Lung (tissue), 12 donors: ENCODE data around the gene GPS2. TPM values are rescaled to one million over a fixed set of nuclear protein-coding genes. Genes with fewer than 3 reads are reported as not detected.

ENCODE experiments used
- ATAC-seq: fragments of 200-7000 bp; cut with Tn5 transposase; one replicate; pipeline ENCODE4 v1.9.1; 2020; ENCODE audit warnings: moderate number of reproducible peaks; ENCODE audit not compliant: insufficient read depth, low FRiP score
- DNase-seq, 3 donors: peaks; one replicate each; pipeline ENCODE4 v3.0.0-alpha.2; 2013 to 2017
- H3K27ac ChIP-seq, 2 donors: one replicate each; pipeline ENCODE4 v1.5.1; 2013; ENCODE audit warnings: mild to moderate bottlenecking in 2 of 2, moderate library complexity in 2 of 2, control low read depth in 1 of 2, inconsistent platforms in 1 of 2, low read depth in 1 of 2, low read length in 1 of 2
- H3K27me3 ChIP-seq, 3 donors: one replicate each; pipeline ENCODE4 v1.5.1; 2013; ENCODE audit warnings: low read length in 2 of 3; ENCODE audit not compliant: control insufficient read depth in 3 of 3, insufficient read depth in 3 of 3
- H3K36me3 ChIP-seq, 4 donors: one replicate each; pipeline ENCODE4 v1.5.1; 2013; ENCODE audit warnings: low read length in 4 of 4, mild to moderate bottlenecking in 1 of 4, moderate library complexity in 1 of 4; ENCODE audit not compliant: control insufficient read depth in 4 of 4, insufficient read depth in 4 of 4
- H3K4me1 ChIP-seq, 5 donors: one replicate each; pipeline ENCODE4 v1.5.1; 2013; ENCODE audit warnings: low read length in 5 of 5, mild to moderate bottlenecking in 2 of 5, moderate library complexity in 1 of 5; ENCODE audit not compliant: control insufficient read depth in 5 of 5, insufficient read depth in 5 of 5
- H3K4me3 ChIP-seq: one replicate; pipeline ENCODE4 v1.5.1; 2013; ENCODE audit warnings: mild to moderate bottlenecking, control low read depth, moderate library complexity
- H3K9ac ChIP-seq, 2 donors: one replicate each; pipeline ENCODE4 v1.5.1; 2013; ENCODE audit warnings: low read length in 2 of 2, control low read depth in 1 of 2; ENCODE audit not compliant: insufficient read depth in 1 of 2
- H3K9me3 ChIP-seq, 4 donors: one replicate each; pipeline ENCODE4 v1.5.1; 2013; ENCODE audit warnings: low read length in 3 of 4, mild to moderate bottlenecking in 1 of 4, moderate library complexity in 1 of 4; ENCODE audit not compliant: control insufficient read depth in 4 of 4, insufficient read depth in 3 of 4
- CTCF ChIP-seq: IDR thresholded peaks from 2 replicates; pipeline ENCODE4 v1.5.1; 2012; ENCODE audit warnings: mild to moderate bottlenecking; ENCODE audit errors: control extremely low read depth, extremely low read depth
- WGBS, 2 donors: extraction: QIAGEN DNeasy Blood & Tissue Kit; methylation state at CpG; one replicate each; pipeline ENCODE4 v1.1.7; 2013; 5-methylcytosine and 5-hydroxymethylcytosine counted together
- polyA plus RNA-seq, 2 donors: library from polyadenylated mRNA; stranded (reverse); fragments of 200-250 nt; gene quantifications; one replicate each; pipeline ENCODE4 v1.2.1, GENCODE V29; 2013
- total RNA-seq, 2 donors: library from RNA; depleted of rRNA in 1 of 2; stranded (reverse); fragments of >200 nt in 1 of 2; gene quantifications; one replicate each; pipeline ENCODE4 v1.2.1, GENCODE V29; 2014 to 2021
- donor health status: control.
- donor health status: control.
- donor health status: Bipolar disorder and iron deficiency.
- donor health status: healthy.
- donor health status: DM: yes; HTN: yes; CAD: no.

Gene GPS2
- total and polyA plus RNA-seq, 4 donors = 23.8 to 71.6 (median 62.8) TPM

- peaks cover 0 to 18% (median 3%) of the 10 kb centered on the region in 5 donors for H3K4me1 ChIP-seq
These were observed 12.8 kb upstream of the GPS2 start for GRCh38 chr17:7328009-7328408.

GRCh38 chr17:7327501-7327900, 12.3 kb upstream of the GPS2 start:
- H3K27me3 ChIP-seq = no peaks in the 10 kb centered on the region
- no peak overlapping the region for H3K27ac ChIP-seq
- TF ChIP-seq CTCF = no peak
- peaks cover 0 to 18% (median 3%) of the 10 kb centered on the region in 5 donors for H3K4me1 ChIP-seq
- H3K9me3 ChIP-seq = no peaks in the 10 kb centered on the region
- DNase-seq (no peak), ATAC-seq (no peak)
- H3K36me3 ChIP-seq = peaks cover 5 to 31% (median 14%) of the 10 kb centered on the region in 4 donors
- no peak overlapping the region for H3K9ac ChIP-seq
- WGBS, 2 donors = 86 to 95% methylated on average over 17 of the region's 17 CpGs
- no peak overlapping the region for H3K4me3 ChIP-seq

More at GRCh38 chr17:7328009-7328408, 12.8 kb upstream of the GPS2 start:
- Histone ChIP-seq H3K27me3 (no peaks in the 10 kb centered on the region), H3K27ac (no peak overlapping the region), H3K4me3 (no peak overlapping the region), H3K9me3 (no peaks in the 10 kb centered on the region), H3K9ac (peak overlapping the region in 1 of 2 donors; percentile 7), H3K36me3 (peaks cover under 1 to 27% (median 9%) of the 10 kb centered on the region in 4 donors)
- WGBS, 2 donors = 71 to 100% methylated on average over 1 of the region's 1 CpG
- no peak for DNase-seq
- no peak for TF ChIP-seq CTCF
- no peak for ATAC-seq

- no peak for DNase-seq
- H3K36me3 ChIP-seq = peaks cover 7 to 35% (median 17%) of the 10 kb centered on the region in 4 donors
- H3K4me3 ChIP-seq = no peak overlapping the region
- H3K9ac ChIP-seq = no peak overlapping the region
- no peaks in the 10 kb centered on the region for H3K9me3 ChIP-seq
- H3K27ac ChIP-seq = no peak overlapping the region
- H3K27me3 ChIP-seq = no peaks in the 10 kb centered on the region
- no peak for TF ChIP-seq CTCF
- H3K4me1 ChIP-seq = peaks cover 0 to 18% (median 3%) of the 10 kb centered on the region in 5 donors
- no peak for ATAC-seq
- 90 to 91% methylated on average over 7 of the region's 7 CpGs for WGBS, 2 donors
These were observed 11.9 kb upstream of the GPS2 start for GRCh38 chr17:7327056-7327455.

GRCh38 chr17:7326186-7326585, 11.0 kb upstream of the GPS2 start:
- Histone ChIP-seq H3K4me1 (peaks cover 0 to 18% (median 3%) of the 10 kb centered on the region in 5 donors), H3K9me3 (no peaks in the 10 kb centered on the region), H3K27me3 (no peaks in the 10 kb centered on the region), H3K36me3 (peaks cover 7 to 44% (median 24%) of the 10 kb centered on the region in 4 donors), H3K9ac (no peak overlapping the region), H3K27ac (no peak overlapping the region), H3K4me3 (no peak overlapping the region)
- DNase-seq = no peak
- no peak for TF ChIP-seq CTCF
- ATAC-seq = no peak
- 93 to 94% methylated on average over 11 of the region's 11 CpGs for WGBS, 2 donors
